ENCODE data around the gene NRIP3. TPM values are rescaled to one million over a fixed set of nuclear protein-coding genes. Genes with fewer than 3 reads are reported as not detected.

The NRIP3 gene
- total RNA-seq, 1 experiment from 2014 or later, result 10.0 TPM

DNA sequence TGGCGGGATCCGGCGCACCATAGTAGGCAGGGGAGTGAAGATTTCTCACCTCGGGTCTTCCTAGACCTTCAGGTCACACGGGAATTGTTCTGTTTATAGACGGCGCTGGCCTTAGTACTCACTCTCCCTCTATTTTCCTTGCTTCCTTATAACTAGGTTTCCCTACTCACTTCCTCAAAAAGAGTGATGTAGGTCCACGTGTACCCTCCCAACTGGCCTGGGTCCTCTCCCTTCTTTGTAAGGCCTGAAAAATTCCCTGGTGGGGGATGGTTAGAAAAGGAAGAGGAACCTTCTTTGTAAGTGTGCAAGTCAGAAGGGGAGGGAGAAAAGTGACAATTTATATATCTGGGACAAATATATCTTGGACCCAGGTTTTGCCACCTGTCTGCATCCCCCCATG lies 36.6 kb downstream of the NRIP3 start:
- Mint-ChIP-seq H3K36me3 (ENCODE audit: insufficient read depth, unreplicated experiment) (no peaks in the 10 kb centered on the region), H3K4me1 (ENCODE audit: low read depth, unreplicated experiment) (peaks cover 6% of the 10 kb centered on the region), H3K27me3 (ENCODE audit: insufficient read depth, unreplicated experiment) (no peaks in the 10 kb centered on the region), H3K27ac (ENCODE audit: unreplicated experiment) (no peak overlapping the region), H3K9me3 (ENCODE audit: unreplicated experiment) (no peaks in the 10 kb centered on the region), H3K4me3 (ENCODE audit: unreplicated experiment) (no peak overlapping the region)
- Histone ChIP-seq H3K4me1 (no peaks in the 10 kb centered on the region), H3K4me3 (ENCODE audit: low read depth, low read length) (no peak overlapping the region), H3K27me3 (replicated peaks; ENCODE audit: control insufficient read depth, insufficient read depth, low read length) (no peaks in the 10 kb centered on the region), H3K9me3 (no peaks in the 10 kb centered on the region), H3K36me3 (ENCODE audit: control insufficient read depth, insufficient read depth, low read length) (no peaks in the 10 kb centered on the region)
- intact Hi-C loops (cut with micrococcal nuclease; ENCODE audit: unreplicated experiment), result no loop called here
- POLR2A ChIA-PET, result no interaction called here
- CTCF ChIA-PET, result no interaction called here
- DNase-seq, result no peak
- TF ChIP-seq, protein P1, sequence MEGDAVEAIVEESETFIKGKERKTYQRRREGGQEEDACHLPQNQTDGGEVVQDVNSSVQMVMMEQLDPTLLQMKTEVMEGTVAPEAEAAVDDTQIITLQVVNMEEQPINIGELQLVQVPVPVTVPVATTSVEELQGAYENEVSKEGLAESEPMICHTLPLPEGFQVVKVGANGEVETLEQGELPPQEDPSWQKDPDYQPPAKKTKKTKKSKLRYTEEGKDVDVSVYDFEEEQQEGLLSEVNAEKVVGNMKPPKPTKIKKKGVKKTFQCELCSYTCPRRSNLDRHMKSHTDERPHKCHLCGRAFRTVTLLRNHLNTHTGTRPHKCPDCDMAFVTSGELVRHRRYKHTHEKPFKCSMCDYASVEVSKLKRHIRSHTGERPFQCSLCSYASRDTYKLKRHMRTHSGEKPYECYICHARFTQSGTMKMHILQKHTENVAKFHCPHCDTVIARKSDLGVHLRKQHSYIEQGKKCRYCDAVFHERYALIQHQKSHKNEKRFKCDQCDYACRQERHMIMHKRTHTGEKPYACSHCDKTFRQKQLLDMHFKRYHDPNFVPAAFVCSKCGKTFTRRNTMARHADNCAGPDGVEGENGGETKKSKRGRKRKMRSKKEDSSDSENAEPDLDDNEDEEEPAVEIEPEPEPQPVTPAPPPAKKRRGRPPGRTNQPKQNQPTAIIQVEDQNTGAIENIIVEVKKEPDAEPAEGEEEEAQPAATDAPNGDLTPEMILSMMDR (IDR thresholded peaks at IDR 0.05; ENCODE audit: insufficient read depth in 1 of 2, low read depth in 1 of 2, low read length in 1 of 2, severe bottlenecking in 1 of 2, unreplicated experiment in 1 of 2), result no peak
- BruUV-seq (replicated peaks), result no TSS peak

DNA sequence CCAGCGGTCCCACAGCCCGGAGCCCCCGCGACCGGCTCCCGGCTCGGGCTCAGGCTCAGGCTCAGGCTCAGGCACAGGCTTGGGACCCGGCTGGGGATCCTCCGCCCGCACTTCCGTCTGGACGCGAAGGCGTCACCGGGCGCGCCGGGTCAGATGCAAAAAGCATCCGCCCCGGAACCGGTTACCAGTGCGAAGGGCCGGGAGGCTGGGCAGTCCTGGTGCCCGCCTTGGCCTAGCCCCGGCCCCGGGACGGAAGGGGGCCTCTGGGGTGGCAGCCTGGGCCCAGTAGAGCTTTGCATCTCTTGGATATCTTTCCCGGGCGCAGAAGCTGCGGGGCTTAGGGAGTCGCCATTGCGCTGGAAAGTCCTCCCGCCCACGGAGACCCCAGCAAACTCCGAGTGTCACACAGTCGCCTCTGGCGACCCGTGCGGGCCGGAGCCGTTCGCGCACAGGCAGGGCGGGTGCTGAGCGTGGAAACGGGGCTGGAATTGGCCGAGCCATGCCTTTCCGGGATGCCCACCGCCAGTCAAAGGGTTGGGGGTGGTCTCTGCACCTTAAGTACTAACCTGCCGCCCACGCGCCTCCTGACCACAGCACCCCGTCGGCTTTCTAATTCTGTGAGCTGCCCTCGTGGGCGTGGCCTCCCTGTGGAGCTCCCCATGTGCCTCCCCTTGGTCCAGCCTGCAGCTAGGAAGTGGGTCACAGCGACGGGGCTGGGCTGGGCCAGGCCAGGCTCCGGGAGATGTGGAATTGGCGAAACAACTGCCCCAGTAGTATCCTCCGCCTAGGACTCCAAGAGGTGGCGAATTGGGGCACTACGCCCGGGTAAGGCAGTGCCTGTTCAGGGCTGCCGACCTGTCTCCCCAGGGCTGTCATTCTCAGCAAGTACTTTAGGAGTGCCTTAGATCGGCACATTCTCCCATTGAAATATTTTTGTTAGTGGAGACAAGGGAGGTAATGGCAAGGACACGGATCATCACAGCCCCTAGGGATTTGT lies 39.2 kb downstream of the NRIP3 start, which contains the start of gene TMEM9B:
TSS of gene TMEM9B (minus strand) at position 119 of the 997 bp plus-strand sequence. CDS start 129 bp downstream, outside the sequence.
- Histone ChIP-seq H3K36me3 (ENCODE audit: control insufficient read depth, insufficient read depth, low read length) (no peaks in the 10 kb centered on the region), H3K27me3 (replicated peaks; ENCODE audit: control insufficient read depth, insufficient read depth, low read length) (no peaks in the 10 kb centered on the region), H3K4me1 (no peaks in the 10 kb centered on the region), H3K4me3 (ENCODE audit: low read depth, low read length) (peak within 1 kb of the TSS; percentile 95), H3K9me3 (no peaks in the 10 kb centered on the region)
- DNase-seq, result peak; percentile 88 to 92
- intact Hi-C loops (cut with micrococcal nuclease; ENCODE audit: unreplicated experiment), result loop anchor here (1.0 kb wide), 1 partner anchor 53 kb away; the partner anchor contains the start of gene AKIP1
- H3K4me3 Mint-ChIP-seq (ENCODE audit: unreplicated experiment), result peak within 1 kb of the TSS; percentile 84
- ChIA-PET POLR2A (interaction anchor here (0.6 to 1.7 kb wide), 10 partner anchors 11 to 496 kb away, joined by 3 to 7 read pairs (median 4); partner anchors contain the start of genes AKIP1, NRIP3, RPL27A and TRIM66), CTCF (interaction anchor here (0.9 to 1.8 kb wide), 2 partner anchors 173 to 495 kb away, joined by 5 to 9 read pairs; no protein-coding TSS in a partner anchor)
- BruUV-seq (replicated peaks), result TSS peak; percentile 59
- no peaks in the 10 kb centered on the region for H3K36me3 Mint-ChIP-seq (ENCODE audit: insufficient read depth, unreplicated experiment)
- no peaks in the 10 kb centered on the region for H3K27me3 Mint-ChIP-seq (ENCODE audit: insufficient read depth, unreplicated experiment)
- peak within 1 kb of the TSS; percentile 48 for H3K27ac Mint-ChIP-seq (ENCODE audit: unreplicated experiment)
- TF ChIP-seq, protein P1 (IDR thresholded peaks at IDR 0.05; ENCODE audit: insufficient read depth in 1 of 2, low read depth in 1 of 2, low read length in 1 of 2, severe bottlenecking in 1 of 2, unreplicated experiment in 1 of 2), result no peak
- no peaks in the 10 kb centered on the region for H3K9me3 Mint-ChIP-seq (ENCODE audit: unreplicated experiment)
- peaks cover 6% of the 10 kb centered on the region for H3K4me1 Mint-ChIP-seq (ENCODE audit: low read depth, unreplicated experiment)

DNA sequence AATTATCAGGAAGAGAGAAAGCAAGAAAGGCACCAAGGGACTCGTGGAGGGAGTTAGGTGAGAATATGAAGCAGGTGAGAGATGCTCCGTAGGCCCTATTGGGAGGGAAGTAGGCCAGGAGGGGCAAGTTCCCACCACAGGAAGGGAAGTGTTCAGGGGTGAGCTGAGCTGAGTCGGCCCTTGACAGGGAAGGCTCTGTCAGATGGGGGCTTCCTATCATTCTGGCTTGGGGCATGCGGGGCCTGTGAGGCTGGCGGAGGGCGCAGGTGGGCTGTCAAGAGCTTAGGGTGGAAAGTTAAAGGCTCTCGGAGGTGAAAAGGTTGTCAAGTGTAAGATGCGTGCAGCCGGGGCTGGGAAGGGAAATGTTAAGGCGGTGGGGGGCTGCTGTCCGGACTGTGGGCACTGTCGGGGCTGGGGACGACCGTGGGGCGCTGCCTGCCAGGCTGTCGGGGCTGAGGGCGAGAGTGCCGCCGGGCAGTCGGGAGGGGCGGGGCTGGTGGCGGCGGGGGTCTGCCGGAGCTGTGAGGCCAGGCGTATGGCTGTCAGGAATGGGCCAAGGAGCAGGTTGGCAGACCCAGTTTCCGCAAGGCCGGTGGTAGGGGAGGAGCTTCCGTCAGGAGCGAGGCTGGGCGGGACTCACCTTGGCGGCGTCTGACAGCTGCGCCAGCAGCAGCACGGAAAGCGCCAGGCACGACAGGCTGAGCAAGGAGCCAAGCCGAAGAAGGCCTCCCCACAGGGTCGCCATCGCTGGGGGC lies 40.1 kb downstream of the NRIP3 start:
- no peaks in the 10 kb centered on the region for H3K9me3 ChIP-seq
- TF ChIP-seq, protein P1 (IDR thresholded peaks at IDR 0.05; ENCODE audit: insufficient read depth in 1 of 2, low read depth in 1 of 2, low read length in 1 of 2, severe bottlenecking in 1 of 2, unreplicated experiment in 1 of 2), result no peak
- Mint-ChIP-seq H3K27ac (ENCODE audit: unreplicated experiment) (peak overlapping the region; percentile 48), H3K4me1 (ENCODE audit: low read depth, unreplicated experiment) (peaks cover 6% of the 10 kb centered on the region), H3K36me3 (ENCODE audit: insufficient read depth, unreplicated experiment) (no peaks in the 10 kb centered on the region), H3K4me3 (ENCODE audit: unreplicated experiment) (peak overlapping the region; percentile 84), H3K9me3 (ENCODE audit: unreplicated experiment) (no peaks in the 10 kb centered on the region), H3K27me3 (ENCODE audit: insufficient read depth, unreplicated experiment) (no peaks in the 10 kb centered on the region)
- POLR2A ChIA-PET, result interaction anchor here (1.0 to 1.7 kb wide), 5 partner anchors 12 to 275 kb away, joined by 3 to 7 read pairs (median 4); partner anchors contain the start of gene AKIP1
- CTCF ChIA-PET, result interaction anchor here (0.8 to 1.8 kb wide), 2 partner anchors 174 kb away, joined by 3 to 9 read pairs; no protein-coding TSS in a partner anchor
- no peaks in the 10 kb centered on the region for H3K36me3 ChIP-seq (ENCODE audit: control insufficient read depth, insufficient read depth, low read length)
- no peaks in the 10 kb centered on the region for H3K27me3 ChIP-seq (replicated peaks; ENCODE audit: control insufficient read depth, insufficient read depth, low read length)
- DNase-seq, result peak; percentile 85
- intact Hi-C loops (cut with micrococcal nuclease; ENCODE audit: unreplicated experiment), result loop anchor here (1.0 kb wide), 1 partner anchor 52 kb away; the partner anchor contains the start of gene AKIP1
- no TSS peak for BruUV-seq (replicated peaks)
- H3K4me1 ChIP-seq, result no peaks in the 10 kb centered on the region
- peak overlapping the region; percentile 95 for H3K4me3 ChIP-seq (ENCODE audit: low read depth, low read length)
